T follicular helper cell (primary cell): ENCODE results near the gene MT3.

ENCODE experiments used
- DNase-seq: peaks from one replicate; pipeline ENCODE4 v3.0.0-alpha.2; 2020; ENCODE audit warnings: low read depth
- total RNA-seq, 2 experiments: gene quantifications; one replicate each; lab custom pipeline; 2026; lab: John Stamatoyannopoulos, UW

Gene MT3
- total RNA-seq, result 0 reads per million in 2 experiments

DNA sequence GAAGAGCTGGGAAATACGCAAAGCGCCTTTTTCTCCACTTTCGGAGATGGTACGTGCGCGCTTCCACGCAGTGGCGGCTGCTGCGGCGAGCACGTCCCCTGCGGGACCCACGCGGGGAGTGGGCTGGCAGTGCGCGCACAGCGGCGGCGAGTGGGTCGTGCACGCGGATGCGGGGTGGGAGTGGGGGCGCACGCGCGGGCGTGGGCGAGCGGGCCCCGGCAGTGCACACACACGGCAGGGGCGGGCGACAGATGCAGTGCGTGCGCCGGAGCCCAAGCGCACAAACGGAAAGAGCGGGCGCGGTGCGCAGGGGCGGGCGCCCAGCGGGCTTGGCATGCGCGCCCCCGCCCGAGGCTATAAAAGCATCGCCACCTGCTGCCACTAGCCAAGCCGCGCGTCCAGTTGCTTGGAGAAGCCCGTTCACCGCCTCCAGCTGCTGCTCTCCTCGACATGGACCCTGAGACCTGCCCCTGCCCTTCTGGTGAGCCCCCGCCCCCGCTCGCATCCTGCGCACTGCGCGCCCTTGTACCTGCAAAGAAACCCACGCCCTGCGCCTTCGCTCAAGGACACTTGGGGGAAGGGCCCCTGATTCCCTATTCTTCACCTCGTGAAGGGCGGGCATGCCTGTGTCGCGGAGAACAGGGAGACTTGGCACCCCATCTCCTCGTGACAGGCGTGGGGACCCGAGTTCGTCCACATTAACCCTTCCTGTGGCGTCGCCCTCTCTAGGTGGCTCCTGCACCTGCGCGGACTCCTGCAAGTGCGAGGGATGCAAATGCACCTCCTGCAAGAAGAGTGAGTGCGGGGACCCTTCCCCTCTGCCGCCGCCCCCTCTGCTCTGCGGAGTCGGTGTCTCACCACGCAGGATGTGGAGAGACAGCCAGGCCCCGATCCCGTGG is at the start of gene MT3:
Gene MT3 (plus strand): TSS at position 388 of the 899 bp plus-strand sequence. CDS start 63 bp downstream, at position 451.
- DNase-seq, result no peak

DNA sequence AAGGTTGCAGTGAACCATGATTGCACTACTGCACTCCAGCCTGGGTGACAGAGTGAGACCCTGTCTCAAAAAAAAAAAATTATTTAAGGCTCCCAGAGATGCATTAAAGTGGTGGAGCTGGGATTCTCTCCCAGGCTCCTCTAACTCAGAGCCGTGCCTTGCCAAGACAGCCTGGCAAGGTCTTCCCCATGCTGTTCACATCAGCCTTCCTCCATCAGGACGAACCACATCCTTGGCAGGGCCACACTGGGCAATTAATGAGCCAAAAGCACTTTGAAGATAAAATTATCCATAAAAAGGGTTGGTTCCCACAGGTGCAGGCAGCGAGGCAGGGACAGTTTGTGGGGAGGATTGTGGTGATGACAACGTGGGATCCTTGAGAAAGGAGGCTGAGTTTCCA is 49.7 kb upstream of the MT3 start:
- no peak for DNase-seq

DNA sequence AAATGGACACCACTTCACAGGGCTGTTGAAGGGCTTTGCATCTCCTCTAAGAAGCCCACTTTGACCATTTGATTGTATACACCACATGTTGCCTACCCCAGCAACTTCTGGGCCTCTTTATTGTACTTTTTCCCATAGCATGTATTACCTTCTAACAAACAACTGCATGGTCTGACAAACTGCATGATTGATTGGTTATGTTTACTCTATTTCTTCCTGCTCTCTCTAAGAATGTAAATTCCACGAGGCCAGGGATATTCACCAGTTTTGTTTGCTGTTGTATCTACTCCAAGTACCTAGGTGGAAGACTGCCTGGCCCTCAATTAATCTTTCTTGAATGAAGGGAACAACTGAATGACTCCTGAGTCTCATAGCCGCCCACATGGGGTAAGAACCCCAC is 47.3 kb upstream of the MT3 start:
- no peak for DNase-seq

DNA sequence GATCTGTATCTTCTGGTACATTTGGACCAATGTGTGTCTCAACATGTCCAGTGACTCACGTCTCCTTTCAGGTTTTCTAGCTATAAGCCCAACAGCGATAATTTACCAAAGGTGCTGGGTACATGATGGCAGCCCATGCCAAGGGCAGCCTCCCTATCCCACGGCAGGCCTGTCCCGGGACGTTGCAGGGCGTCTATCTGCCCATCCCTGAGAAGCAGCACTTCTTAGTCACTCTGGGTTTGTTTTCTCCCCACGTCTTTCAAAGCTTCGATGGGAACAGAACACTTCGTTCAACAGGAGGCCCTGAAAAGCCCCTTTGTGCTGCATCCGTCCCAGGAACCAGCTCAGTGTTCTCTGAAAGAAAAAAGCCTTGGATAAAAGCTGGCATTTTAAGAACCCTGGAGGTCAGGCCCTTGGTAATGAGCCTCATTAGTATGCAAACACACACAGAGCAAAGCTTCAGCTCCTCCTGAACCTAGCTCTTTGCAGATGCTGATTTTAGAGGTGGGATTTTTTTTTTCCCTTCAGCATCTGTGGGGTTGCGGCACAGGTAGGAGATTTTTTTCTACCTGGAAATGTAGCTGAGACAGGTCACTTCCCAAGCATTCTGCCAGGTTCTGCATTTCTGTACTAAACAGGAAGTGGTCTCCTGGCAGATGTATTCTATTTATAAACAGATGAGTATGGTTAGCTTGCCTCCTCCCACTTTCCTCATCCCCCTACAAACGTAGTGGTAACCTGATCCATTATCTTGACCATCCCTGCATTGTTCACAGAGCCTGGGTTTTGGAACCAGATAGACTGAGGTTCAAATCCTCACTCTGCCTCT is 42.0 kb upstream of the MT3 start:
- DNase-seq, result no peak

DNA sequence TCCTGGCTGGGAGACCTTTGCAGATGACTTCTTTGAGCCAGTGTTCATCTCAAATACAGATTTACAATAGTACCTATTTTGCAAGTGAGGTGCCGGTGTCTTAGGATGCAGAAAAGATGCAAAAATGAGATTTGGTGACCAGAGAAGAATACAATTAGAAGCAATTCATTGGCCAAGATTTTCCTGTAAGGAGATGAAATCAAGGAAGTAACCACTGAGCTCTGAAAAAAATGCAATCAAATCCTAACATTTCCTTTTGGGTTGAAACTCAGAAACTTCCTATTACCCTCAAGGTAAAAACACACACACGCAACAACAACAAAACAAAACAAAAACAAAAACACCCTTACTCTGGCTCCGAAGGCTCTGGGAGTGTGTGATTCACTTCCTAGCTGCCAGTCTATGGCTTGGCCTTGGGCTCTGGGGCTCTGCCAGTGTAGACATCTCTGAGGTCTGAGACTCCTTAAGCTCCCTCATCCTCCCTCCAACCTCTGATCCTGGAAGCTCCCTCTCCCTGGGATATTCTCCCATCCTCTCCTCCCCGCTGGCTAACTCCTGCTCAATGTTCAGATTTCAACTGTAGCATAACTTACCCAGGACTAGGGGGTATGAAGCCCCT is 41.3 kb upstream of the MT3 start:
- no peak for DNase-seq

DNA sequence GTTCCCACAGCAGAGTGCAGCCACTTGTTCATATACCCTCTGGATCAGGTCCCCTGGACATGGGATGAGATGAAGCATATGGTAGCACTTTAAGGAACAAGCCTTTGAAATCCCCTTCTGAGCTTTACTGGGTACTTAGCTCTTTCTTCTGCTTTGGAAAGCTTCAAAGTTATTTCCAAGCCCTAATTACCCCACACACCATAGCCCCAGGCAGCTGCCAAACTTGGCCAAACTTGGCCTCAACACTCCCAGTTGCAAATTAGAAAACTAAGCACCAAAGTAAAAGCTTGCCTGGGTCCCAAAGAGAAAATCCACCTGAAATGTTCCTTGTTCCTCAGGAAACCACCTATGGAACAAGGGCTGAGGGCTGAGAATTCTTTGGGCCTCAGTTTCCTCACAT is 40.2 kb upstream of the MT3 start:
- DNase-seq, result no peak

DNA sequence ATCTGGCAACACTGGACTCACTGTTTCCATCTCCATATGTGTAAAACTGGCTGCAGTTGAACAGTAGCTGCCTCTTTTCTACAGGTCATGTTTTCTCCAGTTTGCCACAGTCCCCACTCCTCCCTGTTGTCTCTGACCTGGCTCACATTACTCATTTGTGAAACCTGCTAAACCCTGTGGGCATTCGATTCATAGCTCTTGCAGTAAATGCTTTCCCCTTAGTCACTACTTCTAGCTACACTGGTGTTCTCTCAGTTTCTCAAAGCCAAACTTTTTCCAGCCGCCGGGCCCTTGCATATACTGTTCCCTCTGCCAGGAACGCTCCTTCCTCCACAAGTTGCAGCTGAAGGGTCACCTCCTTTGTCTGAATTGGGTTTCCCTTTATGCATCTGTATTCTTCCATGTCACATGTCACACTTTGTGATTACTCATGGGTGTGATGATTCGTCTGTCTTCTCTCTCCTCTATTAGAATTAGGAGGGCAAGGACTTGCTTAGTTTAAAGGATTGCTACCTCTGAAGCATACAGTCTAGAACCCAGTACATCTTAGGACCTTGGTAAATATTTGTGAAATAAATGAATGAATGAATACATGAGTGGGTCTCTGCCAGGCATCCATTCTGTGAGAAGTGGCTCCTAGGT is 39.5 kb upstream of the MT3 start:
- no peak for DNase-seq

DNA sequence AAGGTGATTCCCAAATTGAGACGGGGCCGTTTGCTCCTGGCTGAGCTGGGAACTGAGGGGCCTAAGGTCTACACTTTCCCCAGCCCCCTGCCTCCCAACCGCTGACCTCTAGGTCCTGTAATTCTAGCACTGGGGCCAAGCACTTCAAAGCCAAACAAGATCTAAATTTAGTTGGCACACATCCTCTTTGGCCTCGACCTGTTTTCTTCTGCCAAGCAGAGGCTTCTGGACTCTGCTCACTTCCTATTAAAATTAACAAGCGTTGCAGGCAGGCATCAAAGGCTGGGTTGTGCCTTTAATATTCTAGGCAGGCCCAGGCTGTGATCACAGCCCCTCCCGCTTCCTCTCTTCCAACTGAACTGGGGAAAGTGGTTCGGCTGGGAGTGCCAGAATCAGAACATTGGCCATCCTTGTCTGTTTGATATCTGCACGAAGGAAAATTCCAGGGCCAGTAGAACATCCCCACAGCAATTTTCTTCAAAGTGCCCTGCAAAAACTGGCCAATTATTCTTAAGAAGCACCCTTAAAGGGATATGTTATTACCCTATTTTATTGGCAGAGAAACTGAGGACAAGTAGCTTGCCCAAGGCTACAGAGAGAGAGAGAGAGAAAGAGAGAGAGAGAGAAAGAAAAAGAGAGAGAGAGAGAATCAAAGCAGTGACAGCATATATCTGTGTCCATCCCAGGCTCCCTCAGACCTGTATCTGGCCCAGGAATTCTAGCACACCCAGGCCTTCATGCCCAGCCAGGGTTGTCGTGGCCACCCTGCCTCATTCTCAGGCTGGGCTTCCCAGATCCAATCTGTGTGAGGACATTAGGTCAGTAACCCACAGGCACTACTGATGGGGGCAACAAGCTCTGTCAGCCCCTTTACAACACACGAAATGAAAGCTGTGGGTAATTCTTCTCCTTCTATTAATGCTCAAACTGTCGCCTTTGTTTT is 37.3 kb upstream of the MT3 start:
- DNase-seq, result no peak

DNA sequence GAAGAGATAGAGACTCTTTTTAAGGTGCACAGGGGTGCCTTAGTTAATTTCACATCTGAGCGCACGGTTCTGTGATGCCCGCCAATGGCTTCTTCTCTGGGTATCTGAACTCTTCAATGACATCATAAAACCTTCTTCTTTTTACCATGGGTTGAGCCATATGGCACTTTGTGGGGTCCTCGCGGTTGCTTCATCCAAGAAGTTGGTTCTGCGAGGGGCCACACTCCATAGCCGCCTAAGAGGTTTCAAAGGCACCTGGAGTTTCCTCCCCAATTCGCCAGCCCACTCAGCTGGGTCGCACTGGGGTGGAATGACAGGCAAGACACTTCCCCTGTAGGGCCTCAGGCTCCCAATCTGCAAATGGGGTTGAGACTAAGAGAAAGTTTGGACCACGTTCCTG is 34.9 kb upstream of the MT3 start:
- no peak for DNase-seq

DNA sequence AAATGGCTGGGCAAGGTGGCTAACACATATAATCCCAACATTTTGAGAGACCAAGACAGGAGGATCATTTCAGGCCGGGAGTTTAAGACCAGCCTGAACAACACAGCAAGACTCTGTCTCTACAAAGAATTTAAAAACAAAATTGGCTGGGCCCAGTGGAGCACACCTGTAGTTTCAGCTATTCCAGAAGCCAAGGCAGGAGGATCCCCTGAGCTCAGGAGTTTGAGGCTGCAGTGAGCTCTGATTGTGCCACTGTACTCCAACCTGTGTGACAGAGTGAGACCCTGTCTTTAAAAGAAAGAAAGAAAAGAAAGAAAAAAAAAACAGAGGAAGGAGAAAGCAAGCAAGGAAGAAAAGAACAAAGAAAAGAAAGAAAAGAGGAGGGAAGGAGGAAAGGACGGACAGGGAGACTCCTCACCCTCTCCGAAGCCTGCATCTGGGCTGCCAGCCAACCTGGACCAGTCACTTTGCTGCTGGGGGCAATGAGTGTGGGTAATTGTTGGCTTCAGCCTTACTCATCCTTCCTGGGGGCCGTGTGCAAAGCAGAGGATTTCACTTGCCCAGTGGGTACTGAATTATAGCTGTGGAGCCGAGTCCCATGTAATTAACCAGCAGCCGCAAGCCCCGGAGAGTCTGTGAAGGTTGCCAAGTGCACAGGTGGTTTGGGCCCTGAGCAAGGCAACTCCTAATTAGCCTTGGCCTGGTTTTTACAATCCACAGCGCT is 31.1 kb upstream of the MT3 start:
- DNase-seq, result no peak

DNA sequence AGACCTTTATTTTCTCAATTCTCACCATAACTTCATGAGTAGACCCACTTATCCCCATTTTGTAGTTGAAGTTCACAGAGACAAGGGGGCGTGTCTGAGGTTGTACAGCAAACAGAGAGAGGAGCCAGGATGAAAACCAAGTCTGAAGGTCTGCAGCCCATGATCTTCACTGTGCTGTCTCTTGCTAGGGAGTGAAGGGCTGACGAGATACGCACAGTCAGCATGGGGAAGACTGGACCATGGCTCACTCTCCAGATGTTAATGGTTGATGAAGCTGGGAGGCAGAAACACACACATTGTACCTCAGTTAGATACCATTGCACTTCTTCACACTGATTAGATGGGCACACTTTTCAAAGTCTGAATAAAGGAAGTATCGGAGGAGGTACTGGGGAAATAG is 30.2 kb upstream of the MT3 start:
- DNase-seq, result no peak

DNA sequence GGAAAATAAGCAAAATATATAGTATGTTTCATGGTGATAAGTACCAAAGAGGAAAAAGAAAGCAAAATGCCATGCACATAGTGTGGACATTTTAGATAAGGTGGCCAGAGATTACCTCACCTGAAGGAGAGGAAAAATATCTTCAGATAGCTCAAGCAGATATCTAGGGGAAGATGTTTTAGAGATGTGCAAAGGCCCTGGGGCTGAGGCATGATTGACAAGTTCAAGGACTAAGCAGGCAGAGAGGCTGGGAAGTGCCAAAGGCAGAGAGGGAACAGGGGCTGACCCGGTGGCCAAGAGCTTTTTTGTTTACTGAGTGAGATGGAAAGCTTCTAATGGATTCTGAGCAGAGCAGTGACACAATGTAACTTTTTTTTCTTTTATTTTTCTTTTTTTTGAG is 28.9 kb upstream of the MT3 start:
- DNase-seq, result no peak

DNA sequence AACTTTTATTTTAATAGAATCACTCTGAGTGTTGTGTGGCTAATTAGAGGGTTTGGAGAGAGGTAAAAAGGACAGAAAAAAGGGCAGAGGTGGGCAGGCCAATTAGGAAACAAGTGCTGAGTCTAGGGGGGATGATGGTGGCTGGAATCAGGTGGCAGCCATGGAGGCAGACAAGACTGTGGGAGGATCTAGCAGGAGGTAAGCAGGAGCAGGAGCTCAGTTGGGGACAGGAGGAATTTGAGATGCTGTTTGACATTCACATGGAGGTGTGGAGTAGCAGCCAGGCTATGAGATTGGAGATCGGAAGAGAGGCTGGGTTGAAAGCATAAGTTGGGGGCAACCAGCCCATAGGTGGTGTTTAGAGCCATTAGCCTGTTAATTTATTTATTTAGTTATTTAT is 28.2 kb upstream of the MT3 start:
- no peak for DNase-seq

DNA sequence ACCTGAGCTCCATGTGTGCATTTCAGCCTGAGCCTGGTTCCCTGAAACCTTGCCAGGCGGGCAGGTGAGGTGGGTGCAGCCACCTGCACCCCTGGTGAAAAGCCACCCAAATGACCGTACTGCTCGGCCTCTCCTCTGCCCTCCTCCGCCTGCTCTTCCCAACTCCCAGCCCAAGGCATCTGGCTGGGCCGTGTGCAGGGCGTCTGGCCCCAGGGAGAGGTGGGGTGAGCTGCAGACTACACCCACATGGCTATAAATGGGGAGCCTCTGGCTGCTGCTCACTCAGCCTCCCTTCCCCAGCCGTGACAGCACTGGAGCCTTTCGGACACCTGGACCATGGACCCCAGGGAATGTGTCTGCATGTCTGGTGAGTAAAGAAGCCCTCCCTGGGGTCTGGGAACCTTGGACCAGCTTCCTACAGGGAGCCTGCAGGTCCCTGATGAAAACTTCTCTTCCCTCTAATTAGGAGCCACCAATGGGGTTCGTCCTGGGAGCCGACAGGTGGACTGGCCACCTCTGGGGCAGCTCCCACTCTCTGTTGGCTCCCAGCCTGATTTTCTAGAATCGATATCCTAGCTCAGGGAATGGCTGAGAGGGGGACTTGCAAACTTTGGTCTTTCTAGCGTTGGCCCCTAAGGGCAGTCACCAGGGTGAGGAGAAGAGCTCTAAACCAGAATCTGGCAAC is 24.4 kb upstream of the MT3 start, which contains the start of gene MT4:
Gene MT4 (plus strand): TSS at position 281 of the 685 bp plus-strand sequence. CDS start 56 bp downstream, at position 337.
- DNase-seq, result no peak

DNA sequence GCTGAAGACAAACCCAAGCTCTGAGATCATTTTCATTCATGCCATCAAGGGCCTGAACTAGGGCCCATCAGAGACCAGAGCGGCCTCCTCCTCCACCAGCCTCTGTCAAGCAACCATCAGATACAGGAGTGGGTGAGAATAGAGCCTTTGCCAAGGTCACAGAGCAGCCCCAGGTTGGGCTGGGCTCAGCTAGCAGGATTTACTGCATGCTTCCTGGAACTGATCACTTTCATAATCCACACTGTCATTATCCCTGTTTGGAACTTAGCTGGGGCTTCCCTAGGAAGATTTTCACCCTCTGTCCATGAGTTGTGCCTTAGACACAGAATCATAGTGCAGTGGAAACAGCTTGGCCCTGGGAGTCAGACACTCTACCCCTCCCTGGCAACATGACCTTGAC is 19.4 kb upstream of the MT3 start:
- no peak for DNase-seq

DNA sequence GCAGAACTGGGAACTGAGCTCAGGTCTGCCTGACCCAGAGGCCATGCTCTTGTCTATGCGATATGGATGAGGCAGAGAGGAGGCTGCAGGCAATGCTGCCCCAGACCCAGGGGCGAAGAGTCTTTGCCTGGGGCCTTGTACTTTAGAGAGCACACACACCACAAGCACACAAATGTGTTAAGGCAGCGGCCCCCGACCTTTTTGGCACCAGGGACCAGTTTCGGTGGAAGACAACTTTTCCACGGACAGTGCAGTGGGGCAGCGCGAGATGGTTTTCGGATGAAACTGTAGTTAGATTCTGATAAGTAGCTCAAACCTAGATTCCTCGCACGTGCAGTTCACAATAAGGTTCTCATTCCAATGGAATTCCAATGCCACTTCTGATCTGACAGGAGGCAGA is 17.8 kb upstream of the MT3 start:
- DNase-seq, result no peak

DNA sequence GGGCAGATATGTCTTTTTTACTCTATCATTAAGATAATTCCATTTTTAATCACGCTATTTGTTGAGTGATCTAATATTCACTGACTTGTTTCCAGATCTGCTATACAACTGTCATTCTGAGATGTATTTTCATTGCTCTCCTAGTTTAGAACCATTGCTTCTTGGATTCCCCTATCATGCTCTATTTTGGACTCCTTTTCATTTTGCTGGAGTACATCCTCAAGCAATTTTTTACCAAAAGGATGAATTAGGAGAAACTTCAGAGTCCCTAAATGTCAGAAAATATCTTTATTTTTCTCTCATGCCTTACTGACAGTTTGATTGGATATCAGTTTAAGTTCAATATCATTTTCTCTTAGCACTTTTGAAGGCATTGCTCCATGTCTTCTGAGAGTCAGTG is 14.7 kb upstream of the MT3 start:
- DNase-seq, result no peak

DNA sequence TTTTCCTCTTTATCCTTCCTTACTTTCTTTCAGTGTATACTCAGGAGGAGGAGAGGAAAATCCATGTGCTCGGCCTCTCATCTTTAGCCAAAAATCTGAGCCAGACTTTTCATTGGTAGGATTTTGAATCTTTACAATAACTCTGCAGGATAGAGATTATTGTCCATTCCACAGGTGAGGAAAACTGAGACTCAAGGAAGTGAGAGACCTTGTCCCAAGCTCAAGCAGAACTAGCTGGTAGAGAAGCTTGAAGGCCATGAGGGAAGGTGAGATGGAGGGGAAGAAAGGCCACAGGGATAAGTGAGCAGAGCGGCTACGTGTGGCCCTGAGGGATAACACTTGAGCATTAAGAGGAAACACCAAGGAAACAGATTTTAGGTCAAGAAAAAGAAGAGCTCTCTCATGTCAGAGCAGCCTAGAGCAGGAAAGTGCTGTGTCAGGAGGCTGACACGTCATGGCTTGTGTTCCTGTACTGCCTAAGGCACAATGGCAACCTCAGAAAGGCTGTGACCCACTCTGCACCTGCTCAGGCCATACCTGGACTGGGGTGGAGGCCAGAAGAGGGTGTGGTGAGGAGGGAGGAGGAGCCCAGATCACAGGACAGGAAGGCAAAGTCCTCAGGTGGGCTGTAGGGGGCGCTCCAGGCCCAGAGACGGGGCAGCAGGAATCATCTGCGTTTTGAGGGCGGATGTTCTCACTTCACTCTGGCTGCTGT is 12.6 kb upstream of the MT3 start:
- peak; percentile 81 for DNase-seq

DNA sequence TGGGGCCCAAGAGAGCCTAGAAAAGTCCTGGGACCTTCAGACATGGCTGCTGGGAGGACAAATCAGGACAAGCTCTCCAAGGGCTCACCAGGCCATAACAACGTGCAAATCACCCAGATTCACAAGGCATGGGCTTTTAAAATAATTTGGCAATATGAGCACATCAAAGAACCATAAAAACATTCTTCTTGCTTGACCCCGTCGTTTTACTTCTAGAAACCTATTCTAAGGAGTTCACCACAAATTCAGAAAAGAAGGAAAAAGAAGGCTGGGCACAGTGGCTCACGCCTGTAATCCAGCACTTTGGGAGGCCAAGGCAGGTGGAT is 12.1 kb upstream of the MT3 start:
- DNase-seq, result no peak
